GM12872 (cell line): ENCODE results near the gene DOCK11.

ENCODE experiments used
- TF ChIP-seq, protein P1 (sequence below): IDR thresholded peaks from 3 replicates; pipeline ENCODE4 v1.5.1; 2011; ENCODE audit warnings: low read depth, mild to moderate bottlenecking, low read length, moderate library complexity; ENCODE audit not compliant: insufficient read depth

Gene DOCK11

DNA sequence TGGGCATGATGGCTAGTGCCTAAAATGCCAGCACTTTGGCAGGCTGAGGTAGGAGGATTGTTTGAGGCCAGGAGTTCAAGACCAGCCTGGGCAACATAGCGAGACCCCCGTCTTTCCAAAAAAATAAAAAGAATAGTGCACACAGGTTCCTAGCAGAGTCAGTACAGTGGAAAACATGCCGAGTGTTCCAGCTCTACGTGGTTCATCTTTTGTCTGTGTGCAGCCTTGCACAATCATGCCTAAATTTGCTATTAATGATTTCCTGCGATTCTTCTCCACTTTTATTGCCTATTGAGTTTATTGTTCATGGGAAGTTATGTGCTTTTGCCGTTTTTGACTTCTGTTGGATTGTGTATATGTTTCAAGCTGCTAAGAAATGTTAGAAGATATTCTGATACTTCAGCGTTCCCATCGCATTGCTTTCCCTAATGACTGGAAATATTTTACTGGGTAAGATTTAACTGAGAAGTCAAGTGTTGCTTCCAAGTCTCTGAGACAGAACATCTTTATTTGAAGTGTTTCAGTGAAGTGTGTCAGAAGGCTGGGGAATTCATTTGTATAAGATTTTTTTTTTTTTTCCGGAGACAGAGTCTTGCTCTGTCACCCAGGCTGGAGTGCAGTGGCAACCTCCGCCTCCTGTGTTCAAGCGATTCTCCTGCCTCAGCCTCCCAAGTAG is 11.3 kb downstream of the DOCK11 start:
- TF ChIP-seq, protein P1, sequence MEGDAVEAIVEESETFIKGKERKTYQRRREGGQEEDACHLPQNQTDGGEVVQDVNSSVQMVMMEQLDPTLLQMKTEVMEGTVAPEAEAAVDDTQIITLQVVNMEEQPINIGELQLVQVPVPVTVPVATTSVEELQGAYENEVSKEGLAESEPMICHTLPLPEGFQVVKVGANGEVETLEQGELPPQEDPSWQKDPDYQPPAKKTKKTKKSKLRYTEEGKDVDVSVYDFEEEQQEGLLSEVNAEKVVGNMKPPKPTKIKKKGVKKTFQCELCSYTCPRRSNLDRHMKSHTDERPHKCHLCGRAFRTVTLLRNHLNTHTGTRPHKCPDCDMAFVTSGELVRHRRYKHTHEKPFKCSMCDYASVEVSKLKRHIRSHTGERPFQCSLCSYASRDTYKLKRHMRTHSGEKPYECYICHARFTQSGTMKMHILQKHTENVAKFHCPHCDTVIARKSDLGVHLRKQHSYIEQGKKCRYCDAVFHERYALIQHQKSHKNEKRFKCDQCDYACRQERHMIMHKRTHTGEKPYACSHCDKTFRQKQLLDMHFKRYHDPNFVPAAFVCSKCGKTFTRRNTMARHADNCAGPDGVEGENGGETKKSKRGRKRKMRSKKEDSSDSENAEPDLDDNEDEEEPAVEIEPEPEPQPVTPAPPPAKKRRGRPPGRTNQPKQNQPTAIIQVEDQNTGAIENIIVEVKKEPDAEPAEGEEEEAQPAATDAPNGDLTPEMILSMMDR, result no peak

DNA sequence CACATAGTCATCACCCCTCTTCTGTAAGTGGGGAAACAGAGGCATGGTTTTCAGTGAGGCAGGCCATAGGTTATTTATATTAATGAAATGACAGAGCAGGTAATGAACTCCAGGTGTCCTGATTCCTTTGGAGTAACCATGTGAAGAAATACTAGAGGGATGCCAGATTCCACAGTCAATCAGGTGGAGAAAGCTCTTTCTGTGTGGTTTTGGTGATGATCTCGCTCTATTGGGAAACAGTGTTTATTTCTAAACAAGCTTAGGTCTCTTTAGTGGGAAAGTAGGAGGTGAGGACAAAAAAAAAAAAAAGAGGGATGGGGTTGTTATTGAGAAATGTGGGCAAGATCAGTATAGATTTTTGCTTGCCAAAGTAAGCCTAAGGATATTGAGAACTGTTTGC is 12.2 kb downstream of the DOCK11 start:
- TF ChIP-seq, protein P1, result no peak

DNA sequence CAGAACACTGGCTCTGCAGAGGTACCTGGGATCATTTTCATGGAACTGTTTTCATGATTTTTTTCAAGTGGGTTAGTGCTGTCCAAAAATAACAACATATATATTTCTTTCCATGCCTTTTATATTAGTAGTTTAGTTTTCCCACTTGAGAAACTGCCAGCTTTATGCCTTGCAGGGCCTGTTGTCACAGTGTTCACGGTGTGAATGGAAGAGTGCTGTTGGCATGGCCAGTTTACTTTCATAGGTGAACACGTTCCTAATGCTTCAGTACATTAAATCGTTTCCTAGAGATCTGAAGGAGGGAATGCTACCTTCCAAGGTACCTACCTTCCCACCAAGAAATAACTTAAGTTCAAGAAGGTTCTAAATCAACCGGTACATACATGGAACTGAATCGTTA is 12.6 kb downstream of the DOCK11 start:
- TF ChIP-seq, protein P1, result no peak

DNA sequence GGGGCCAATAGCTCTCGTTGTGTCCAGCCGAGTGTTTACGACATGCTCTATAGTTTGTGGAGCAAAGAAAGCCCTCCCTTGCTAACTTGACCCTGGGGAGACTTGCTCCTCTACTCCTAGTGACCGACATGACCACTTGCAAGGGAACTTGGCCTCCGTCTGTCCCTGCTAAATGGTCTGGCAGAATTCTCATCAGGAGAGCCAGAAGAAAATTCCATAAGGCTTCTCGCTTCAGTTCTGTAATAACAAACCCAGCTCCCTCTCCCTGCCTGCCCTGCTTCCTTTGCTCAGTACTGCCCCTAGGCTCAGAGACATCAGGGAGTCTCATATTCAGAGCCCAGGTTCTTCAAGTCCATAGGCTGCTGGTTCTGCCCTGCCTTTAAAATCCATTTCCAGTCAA is 13.0 kb downstream of the DOCK11 start:
- TF ChIP-seq, protein P1, result no peak

DNA sequence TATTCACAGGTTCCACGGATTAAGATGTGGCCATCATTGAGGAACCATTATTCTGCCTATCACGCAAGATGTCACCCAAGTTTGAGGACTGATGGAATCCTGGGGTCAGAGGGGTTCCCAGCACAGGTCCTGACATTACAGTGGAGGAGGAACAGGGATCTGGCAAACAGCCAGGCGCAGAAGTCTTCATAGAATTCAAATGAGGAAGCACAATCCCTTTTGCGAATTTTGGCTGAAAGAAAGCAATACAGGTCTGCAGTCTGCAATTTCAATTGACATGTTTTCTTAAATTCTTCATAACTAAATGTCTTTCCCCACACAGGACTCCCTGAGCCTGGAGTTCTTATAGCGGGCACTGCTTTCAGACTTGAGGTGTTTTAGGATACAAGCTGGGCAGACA is 14.5 kb downstream of the DOCK11 start:
- TF ChIP-seq, protein P1, result no peak

DNA sequence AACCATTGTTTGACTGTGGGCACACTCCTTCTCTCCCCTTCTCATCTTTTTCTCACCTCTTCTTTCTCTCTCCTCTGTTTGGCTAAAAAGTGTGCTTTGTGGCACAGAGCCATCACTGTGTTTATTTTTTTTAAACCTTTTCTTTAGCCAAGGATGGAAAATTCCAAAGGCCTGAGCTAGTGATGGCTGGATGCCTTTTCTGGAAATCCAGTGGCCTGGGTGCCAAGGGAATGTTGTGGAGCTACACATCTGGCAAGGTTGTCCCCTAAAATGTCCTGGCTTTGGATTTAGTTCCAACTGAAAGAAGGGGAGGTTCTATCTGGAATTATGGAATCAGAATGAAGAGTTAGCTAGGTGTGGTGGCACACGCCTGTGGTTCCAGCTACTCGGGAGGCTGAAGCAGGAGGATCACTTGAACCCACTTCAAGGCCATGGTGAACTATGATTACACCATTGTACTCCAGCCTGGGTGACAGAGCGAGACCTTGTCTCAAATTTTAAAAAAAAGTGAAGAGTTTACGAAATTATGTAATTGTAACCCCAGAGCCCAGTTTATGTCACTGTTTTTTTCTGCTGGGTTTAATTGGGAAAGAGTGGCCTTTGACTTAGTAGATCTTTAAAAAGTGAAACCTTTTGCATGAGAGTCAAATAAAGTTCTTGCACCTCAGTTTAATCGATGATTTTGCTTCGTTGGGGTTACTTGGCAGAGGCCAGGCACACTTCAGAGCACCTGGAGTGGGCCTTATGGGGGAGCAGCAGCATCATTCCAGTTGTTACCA is 17.7 kb downstream of the DOCK11 start:
- TF ChIP-seq, protein P1, result no peak

DNA sequence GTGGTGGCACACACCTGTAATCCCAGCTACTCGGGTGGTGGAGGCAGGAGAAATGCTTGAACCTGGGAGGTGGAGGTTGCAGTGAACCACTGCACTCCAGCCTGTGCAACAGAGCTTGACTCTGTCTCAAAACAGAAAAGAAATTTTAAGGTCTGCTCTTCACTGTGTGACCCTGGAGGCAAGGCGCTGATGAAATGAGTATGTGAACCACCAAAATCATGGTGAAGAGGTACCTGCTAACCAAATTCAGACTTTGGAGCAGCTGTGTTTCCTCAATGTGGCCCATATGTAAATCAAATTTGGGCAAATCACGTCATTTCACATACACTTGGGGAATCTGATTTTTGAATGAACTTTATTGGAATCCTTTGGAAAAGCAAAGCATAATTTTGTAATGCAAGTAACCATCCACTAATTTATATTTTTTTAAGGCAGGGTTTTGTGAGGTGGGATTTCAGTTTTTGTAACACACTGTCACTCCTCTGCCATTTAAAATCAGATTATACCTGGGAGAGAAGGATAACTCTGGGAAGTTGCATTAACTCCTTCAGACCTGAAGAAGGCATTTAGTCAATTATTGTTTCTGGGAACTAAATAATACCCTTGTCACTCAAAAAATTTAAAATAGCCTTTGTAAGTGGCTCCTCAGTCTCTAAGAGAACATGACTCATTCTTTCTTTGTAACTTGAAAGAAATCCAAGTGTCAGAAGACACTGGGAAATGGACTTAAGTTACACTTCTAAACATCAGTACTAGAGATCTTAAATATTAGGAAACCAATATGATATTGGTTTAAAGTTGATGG is 24.0 kb downstream of the DOCK11 start:
- TF ChIP-seq, protein P1, result no peak
